Common myeloid progenitor, CD34-positive (primary cell): Measurements from ENCODE around the gene ERMP1.

Experiments
- CTCF ChIA-PET: fragments of 350-600 bp; sonication (Branson Sonifier 250); formaldehyde crosslinking; loops from one replicate; lab custom pipeline; 2021; ENCODE audit warnings: antibody characterized with exemption; lab: Charles Lee
- POLR2A ChIA-PET: fragments of 350-600 bp; sonication (Branson Sonifier 250); formaldehyde crosslinking; loops from one replicate; lab custom pipeline; 2021; ENCODE audit warnings: antibody characterized with exemption; lab: Charles Lee
- DNase-seq, 3 donors: peaks; one replicate each; pipeline versions ENCODE4 v3.0.0 to v3.0.0-alpha.2; 2013
- H3K27ac ChIP-seq, 2 experiments: 1 replicate in 1 of 2; 2 replicates in 1 of 2; pipeline ENCODE4 v1.7.0; 2013; ENCODE audit warnings: inconsistent platforms in 2 of 2, low read length in 2 of 2, mild to moderate bottlenecking in 2 of 2, low read depth in 1 of 2, moderate library complexity in 1 of 2; ENCODE audit not compliant: severe bottlenecking in 2 of 2, insufficient read depth in 1 of 2, poor library complexity in 1 of 2
- H3K27me3 ChIP-seq, 5 experiments: replicated peaks in 2 of 5; 1 replicate in 3 of 5; 2 replicates in 2 of 5; pipeline versions ENCODE4 v1.6.1 to v1.7.0; 2013; ENCODE audit warnings: low read length in 4 of 5, mild to moderate bottlenecking in 2 of 5, moderate library complexity in 2 of 5, inconsistent platforms in 1 of 5; ENCODE audit not compliant: insufficient read depth in 5 of 5, control insufficient read depth in 4 of 5
- H3K36me3 ChIP-seq, 4 experiments: 1 replicate in 2 of 4; 2 replicates in 2 of 4; pipeline versions ENCODE4 v1.6.1 to v1.7.0; 2013; ENCODE audit warnings: low read length in 3 of 4, control low read depth in 1 of 4, mild to moderate bottlenecking in 1 of 4; ENCODE audit not compliant: control insufficient read depth in 4 of 4, insufficient read depth in 4 of 4
- H3K4me1 ChIP-seq, 4 experiments: 1 replicate in 3 of 4; 2 replicates in 1 of 4; pipeline versions ENCODE4 v1.6.1 to v1.7.1; 2013; ENCODE audit warnings: low read length in 3 of 4, mild to moderate bottlenecking in 3 of 4, control low read depth in 1 of 4, inconsistent platforms in 1 of 4, moderate library complexity in 1 of 4; ENCODE audit not compliant: control insufficient read depth in 4 of 4, insufficient read depth in 4 of 4; ENCODE audit errors: control extremely low read depth in 1 of 4
- H3K4me3 ChIP-seq, 7 experiments: 1 replicate in 4 of 7; 2 replicates in 3 of 7; pipeline versions ENCODE4 v1.5.1 to v1.7.0; 2013; ENCODE audit warnings: mild to moderate bottlenecking in 7 of 7, low read length in 6 of 7, moderate library complexity in 6 of 7, inconsistent platforms in 2 of 7, low read depth in 2 of 7, control low read depth in 1 of 7; ENCODE audit not compliant: insufficient read depth in 4 of 7, control insufficient read depth in 1 of 7; ENCODE audit errors: extremely low read depth in 1 of 7
- H3K9me3 ChIP-seq, 5 experiments: 1 replicate in 4 of 5; 2 replicates in 1 of 5; pipeline versions ENCODE4 v1.6.1 to v1.7.1; 2013; ENCODE audit warnings: low read length in 4 of 5, mild to moderate bottlenecking in 2 of 5, inconsistent platforms in 1 of 5, low read depth in 1 of 5, moderate library complexity in 1 of 5; ENCODE audit not compliant: control insufficient read depth in 4 of 5, insufficient read depth in 2 of 5; ENCODE audit errors: control extremely low read depth in 1 of 5
- WGBS: methylation state at CpG from one replicate; pipeline ENCODE4 v1.1.5; 2013; ENCODE audit not compliant: insufficient coverage; 5-methylcytosine and 5-hydroxymethylcytosine counted together

Gene ERMP1

GRCh38 chr9:5736563-5737346 is 96.2 kb downstream of the ERMP1 start:
- Histone ChIP-seq H3K36me3 (peaks cover 11 to 34% (median 23%) of the 10 kb centered on the region in 4 experiments), H3K4me1 (no peaks in the 10 kb centered on the region), H3K9me3 (peaks cover 0 to 8% (median 0%) of the 10 kb centered on the region in 5 experiments), H3K27me3 (no peaks in the 10 kb centered on the region), H3K4me3 (no peak overlapping the region), H3K27ac (no peak overlapping the region)
- DNase-seq: no peak
- ChIA-PET POLR2A (no interaction called here), CTCF (interaction anchor here (1.6 kb wide), 1 partner anchor 12 kb away, joined by 5 read pairs; no protein-coding TSS in a partner anchor)
- WGBS: no CpG with 5 or more reads among the region's 2 CpGs

DNA sequence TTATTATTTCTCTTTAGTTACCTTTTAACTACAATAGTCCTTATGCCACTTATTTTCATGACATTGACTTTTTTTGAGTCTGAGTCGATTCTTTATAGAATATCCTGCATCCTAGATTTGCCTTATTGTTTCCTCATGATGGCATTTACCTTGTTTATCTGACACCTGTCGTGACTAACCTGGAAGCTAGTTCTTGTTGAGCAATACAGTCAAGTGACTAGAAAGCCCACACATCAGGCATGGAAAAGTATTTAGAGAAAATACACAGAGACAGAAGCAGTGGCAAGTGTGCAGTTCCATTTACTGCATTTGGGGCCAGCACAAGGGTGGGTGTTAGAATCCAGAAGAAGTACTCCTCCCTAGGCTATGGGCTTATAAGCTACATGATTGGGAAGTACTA is 97.8 kb downstream of the ERMP1 start:
- H3K27me3 ChIP-seq: no peaks in the 10 kb centered on the region
- H3K4me3 ChIP-seq: no peak overlapping the region
- no peak overlapping the region for H3K27ac ChIP-seq
- H3K4me1 ChIP-seq: no peaks in the 10 kb centered on the region
- WGBS: 100% methylated on average over 2 of the region's 2 CpGs
- ChIA-PET POLR2A (no interaction called here), CTCF (interaction anchor here (1.6 kb wide), 1 partner anchor 14 kb away, joined by 5 read pairs; no protein-coding TSS in a partner anchor)
- H3K36me3 ChIP-seq: peaks cover 11 to 32% (median 22%) of the 10 kb centered on the region in 4 experiments
- no peak for DNase-seq
- peaks cover 0 to 8% (median 0%) of the 10 kb centered on the region in 5 experiments for H3K9me3 ChIP-seq
